ENCODE data around the gene LY6G6F. TPM values are rescaled to one million over a fixed set of nuclear protein-coding genes. Genes with fewer than 3 reads are reported as not detected.

LY6G6F gene
- not detected for total RNA-seq

GRCh38 chr6:31706599-31706998, at the start of gene LY6G6F:
TSS of gene LY6G6F (plus strand) at chr6:31706866. CDS start at chr6:31706907, 41 bp downstream.
- Histone ChIP-seq H3K4me3 (no peak within 1 kb of the TSS), H3K36me3 (no peaks in the 10 kb centered on the region), H3K9me3 (no peaks in the 10 kb centered on the region), H3K27ac (replicated peaks in 1 of 4) (no peak within 1 kb of the TSS), H3K4me1 (peaks cover 11 to 15% (median 14%) of the 10 kb centered on the region in 4 donors), H3K27me3 (peaks cover 0 to 6% (median 0%) of the 10 kb centered on the region in 4 donors)
- TF ChIP-seq POLR2A (IDR thresholded peaks at IDR 0.05; ENCODE audit: low read depth) (no peak), EP300 (IDR thresholded peaks at IDR 0.05) (no peak), CTCF (IDR thresholded peaks at IDR 0.05) (no peak), POLR2AphosphoS5 (IDR thresholded peaks at IDR 0.05) (no peak)
- WGBS = 65% methylated on average over 3 of the region's 3 CpGs
- no peak for DNase-seq (ENCODE audit: extremely low spot score)
- intact Hi-C loops (cut with DNase I) = no loop called here

GRCh38 chr6:31657406-31658157, 49.1 kb upstream of the LY6G6F start:
- Histone ChIP-seq H3K27me3 (no peaks in the 10 kb centered on the region), H3K36me3 (peaks cover 0 to 45% (median 34%) of the 10 kb centered on the region in 4 donors), H3K4me3 (no peak overlapping the region), H3K9me3 (no peaks in the 10 kb centered on the region), H3K4me1 (peaks cover 48 to 73% (median 58%) of the 10 kb centered on the region in 4 donors), H3K27ac (replicated peaks in 1 of 4) (peak overlapping the region in 2 of 4 donors; percentile 17 to 20)
- 69% methylated on average over 6 of the region's 6 CpGs for WGBS
- no peak for TF ChIP-seq EP300 (IDR thresholded peaks at IDR 0.05)
- TF ChIP-seq CTCF (IDR thresholded peaks at IDR 0.05) = no peak
- no peak for TF ChIP-seq POLR2AphosphoS5 (IDR thresholded peaks at IDR 0.05)
- intact Hi-C loops (cut with DNase I) = no loop called here
- DNase-seq (ENCODE audit: extremely low spot score) = no peak

GRCh38 chr6:31658158-31658688, 48.4 kb upstream of the LY6G6F start:
- Histone ChIP-seq H3K27ac (replicated peaks in 1 of 4) (peak overlapping the region in 1 of 4 donors; percentile 20), H3K36me3 (peaks cover 0 to 47% (median 36%) of the 10 kb centered on the region in 4 donors), H3K4me3 (no peak overlapping the region), H3K9me3 (no peaks in the 10 kb centered on the region), H3K27me3 (no peaks in the 10 kb centered on the region), H3K4me1 (peaks cover 53 to 78% (median 62%) of the 10 kb centered on the region in 4 donors)
- 73% methylated on average over 4 of the region's 4 CpGs for WGBS
- no peak for DNase-seq (ENCODE audit: extremely low spot score)
- intact Hi-C loops (cut with DNase I) = no loop called here
- TF ChIP-seq POLR2AphosphoS5 (IDR thresholded peaks at IDR 0.05) = no peak
- TF ChIP-seq POLR2A (IDR thresholded peaks at IDR 0.05; ENCODE audit: low read depth) = no peak
- no peak for TF ChIP-seq CTCF (IDR thresholded peaks at IDR 0.05)
- no peak for TF ChIP-seq EP300 (IDR thresholded peaks at IDR 0.05)

- Histone ChIP-seq H3K9me3 (no peaks in the 10 kb centered on the region), H3K4me3 (peak overlapping the region; percentile 68 to 91 (median 70)), H3K36me3 (peaks cover 0 to 48% (median 38%) of the 10 kb centered on the region in 4 donors), H3K4me1 (peaks cover 56 to 78% (median 64%) of the 10 kb centered on the region in 4 donors), H3K27ac (replicated peaks in 1 of 4) (peak overlapping the region; percentile 84 to 99 (median 89)), H3K27me3 (no peaks in the 10 kb centered on the region)
- no peak for TF ChIP-seq POLR2AphosphoS5 (IDR thresholded peaks at IDR 0.05)
- no peak for DNase-seq (ENCODE audit: extremely low spot score)
- WGBS = 82% methylated on average over 12 of the region's 13 CpGs
- intact Hi-C loops (cut with DNase I) = no loop called here
Observed at GRCh38 chr6:31658983-31659648, 47.5 kb upstream of the LY6G6F start.

All from esophagus muscularis mucosa (tissue), 4 donors.